ENCODE data around the gene LRRK2. TPM values are rescaled to one million over a fixed set of nuclear protein-coding genes. Genes with fewer than 3 reads are reported as not detected.

LRRK2 gene
- total RNA-seq, 2 donors from 2014 or later: 1.2 to 1.9 TPM

- Mint-ChIP-seq H3K4me3 (no peak overlapping the region), H3K4me1 (no peaks in the 10 kb centered on the region), H3K27me3 (ENCODE audit: insufficient read depth) (no peaks in the 10 kb centered on the region), H3K9me3 (no peaks in the 10 kb centered on the region), H3K27ac (no peak overlapping the region), H3K36me3 (ENCODE audit: low read depth) (no peaks in the 10 kb centered on the region)
- DNase-seq: no peak
- TF ChIP-seq, protein P1, sequence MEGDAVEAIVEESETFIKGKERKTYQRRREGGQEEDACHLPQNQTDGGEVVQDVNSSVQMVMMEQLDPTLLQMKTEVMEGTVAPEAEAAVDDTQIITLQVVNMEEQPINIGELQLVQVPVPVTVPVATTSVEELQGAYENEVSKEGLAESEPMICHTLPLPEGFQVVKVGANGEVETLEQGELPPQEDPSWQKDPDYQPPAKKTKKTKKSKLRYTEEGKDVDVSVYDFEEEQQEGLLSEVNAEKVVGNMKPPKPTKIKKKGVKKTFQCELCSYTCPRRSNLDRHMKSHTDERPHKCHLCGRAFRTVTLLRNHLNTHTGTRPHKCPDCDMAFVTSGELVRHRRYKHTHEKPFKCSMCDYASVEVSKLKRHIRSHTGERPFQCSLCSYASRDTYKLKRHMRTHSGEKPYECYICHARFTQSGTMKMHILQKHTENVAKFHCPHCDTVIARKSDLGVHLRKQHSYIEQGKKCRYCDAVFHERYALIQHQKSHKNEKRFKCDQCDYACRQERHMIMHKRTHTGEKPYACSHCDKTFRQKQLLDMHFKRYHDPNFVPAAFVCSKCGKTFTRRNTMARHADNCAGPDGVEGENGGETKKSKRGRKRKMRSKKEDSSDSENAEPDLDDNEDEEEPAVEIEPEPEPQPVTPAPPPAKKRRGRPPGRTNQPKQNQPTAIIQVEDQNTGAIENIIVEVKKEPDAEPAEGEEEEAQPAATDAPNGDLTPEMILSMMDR (conservative IDR thresholded peaks at IDR 0.05): no peak
- no peak overlapping the region for H3K9ac ChIP-seq (ENCODE audit: extremely low read depth, low read length, poor library complexity, severe bottlenecking)
- no peaks in the 10 kb centered on the region for H3K9me3 ChIP-seq (ENCODE audit: control insufficient read depth, low read length)
- H3K36me3 ChIP-seq (ENCODE audit: control insufficient read depth, insufficient read depth, low read length): no peaks in the 10 kb centered on the region
- no peak overlapping the region for H3K4me3 ChIP-seq (ENCODE audit: low read length)
- no peak overlapping the region for H3K27ac ChIP-seq (ENCODE audit: low read depth, low read length)
- H3K4me1 ChIP-seq (ENCODE audit: control insufficient read depth, insufficient read depth, low read length): no peaks in the 10 kb centered on the region
- WGBS, 2 experiments (ENCODE audit: insufficient coverage in 1 of 2, insufficient read length in 1 of 2): 90% methylated on average over 2 to 5 of the region's 5 CpGs
- no peaks in the 10 kb centered on the region for H3K27me3 ChIP-seq (ENCODE audit: control insufficient read depth, insufficient read depth, low read length, poor library complexity, severe bottlenecking)
These were observed 29.8 kb downstream of the LRRK2 start for GRCh38 chr12:40254455-40255085.

GRCh38 chr12:40258371-40258770 lies 33.6 kb downstream of the LRRK2 start:
- no peaks in the 10 kb centered on the region for H3K4me1 Mint-ChIP-seq
- Histone ChIP-seq H3K9ac (ENCODE audit: extremely low read depth, low read length, poor library complexity, severe bottlenecking) (no peak overlapping the region), H3K36me3 (ENCODE audit: control insufficient read depth, insufficient read depth, low read length) (no peaks in the 10 kb centered on the region), H3K4me1 (ENCODE audit: control insufficient read depth, insufficient read depth, low read length) (no peaks in the 10 kb centered on the region), H3K27me3 (ENCODE audit: control insufficient read depth, insufficient read depth, low read length, poor library complexity, severe bottlenecking) (no peaks in the 10 kb centered on the region), H3K4me3 (ENCODE audit: low read length) (no peak overlapping the region), H3K27ac (ENCODE audit: low read depth, low read length) (no peak overlapping the region), H3K9me3 (ENCODE audit: control insufficient read depth, low read length) (no peaks in the 10 kb centered on the region)
- TF ChIP-seq, protein P1 (conservative IDR thresholded peaks at IDR 0.05): no peak
- no peaks in the 10 kb centered on the region for H3K36me3 Mint-ChIP-seq (ENCODE audit: low read depth)
- 95 to 97% methylated on average over 5 to 7 of the region's 7 CpGs for WGBS, 2 experiments (ENCODE audit: insufficient coverage in 1 of 2, insufficient read length in 1 of 2)
- no peaks in the 10 kb centered on the region for H3K9me3 Mint-ChIP-seq
- H3K27ac Mint-ChIP-seq: no peak overlapping the region
- H3K27me3 Mint-ChIP-seq (ENCODE audit: insufficient read depth): no peaks in the 10 kb centered on the region
- no peak overlapping the region for H3K4me3 Mint-ChIP-seq
- DNase-seq: no peak

DNA sequence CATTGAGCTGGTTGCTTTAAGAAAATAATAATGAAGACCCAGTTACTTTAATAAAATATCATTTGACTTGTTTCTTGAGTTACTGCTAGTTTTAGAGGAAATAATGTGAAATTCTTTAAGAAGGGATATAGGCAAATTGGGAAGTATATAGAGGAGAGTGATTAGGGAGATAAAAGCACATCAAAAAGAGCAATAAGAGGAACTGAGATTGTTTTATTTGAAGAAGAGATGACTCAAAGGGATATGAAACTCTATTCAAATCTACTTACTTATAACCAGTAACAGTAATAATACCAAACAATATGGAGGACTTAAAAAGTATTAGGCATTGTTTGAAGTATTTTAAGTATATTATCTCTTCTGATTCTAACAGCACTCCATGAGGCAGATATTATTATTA lies 37.1 kb downstream of the LRRK2 start:
- Histone ChIP-seq H3K9me3 (ENCODE audit: control insufficient read depth, low read length) (no peaks in the 10 kb centered on the region), H3K36me3 (ENCODE audit: control insufficient read depth, insufficient read depth, low read length) (no peaks in the 10 kb centered on the region), H3K4me1 (ENCODE audit: control insufficient read depth, insufficient read depth, low read length) (no peaks in the 10 kb centered on the region), H3K27me3 (ENCODE audit: control insufficient read depth, insufficient read depth, low read length, poor library complexity, severe bottlenecking) (no peaks in the 10 kb centered on the region), H3K9ac (ENCODE audit: extremely low read depth, low read length, poor library complexity, severe bottlenecking) (no peak overlapping the region), H3K4me3 (ENCODE audit: low read length) (no peak overlapping the region), H3K27ac (ENCODE audit: low read depth, low read length) (no peak overlapping the region)
- no peaks in the 10 kb centered on the region for H3K4me1 Mint-ChIP-seq
- no peaks in the 10 kb centered on the region for H3K36me3 Mint-ChIP-seq (ENCODE audit: low read depth)
- no peak for DNase-seq
- H3K27ac Mint-ChIP-seq: no peak overlapping the region
- H3K27me3 Mint-ChIP-seq (ENCODE audit: insufficient read depth): no peaks in the 10 kb centered on the region
- TF ChIP-seq, protein P1 (conservative IDR thresholded peaks at IDR 0.05): no peak
- no peak overlapping the region for H3K4me3 Mint-ChIP-seq
- H3K9me3 Mint-ChIP-seq: peaks cover 2% of the 10 kb centered on the region

All from endodermal cell (in vitro differentiated cells).